G401 (cell line): ENCODE data around the gene ITPR3. TPM values are rescaled to one million over a fixed set of nuclear protein-coding genes. Genes with fewer than 3 reads are reported as not detected.

Source experiments
- DNase-seq: peaks from one replicate; pipeline ENCODE4 v3.0.0-alpha.2; 2015; ENCODE audit warnings: low spot score
- in situ Hi-C: cut with HindIII; loops from 2 replicates; pipeline ENCODE4 v1.10.0; 2016; ENCODE audit warnings: low sequenced_read_pairs, mixed read lengths
- total RNA-seq: library from RNA; depleted of rRNA; stranded (reverse); fragments of >200 nt; shearing (Covaris generic); gene quantifications from 2 replicates; pipeline ENCODE4 v1.2.3, GENCODE V29; 2014

Gene ITPR3
- total RNA-seq, 1 experiment from 2014 or later = 67.9 TPM

GRCh38 chr6:33631971-33632557 lies 10.9 kb downstream of the ITPR3 start:
- in situ Hi-C loops = no loop called here
- DNase-seq = no peak

- in situ Hi-C loops = no loop called here
- DNase-seq = peak; percentile 45
Observed at GRCh38 chr6:33632558-33633039, 11.5 kb downstream of the ITPR3 start.

GRCh38 chr6:33633084-33633461 lies 12.0 kb downstream of the ITPR3 start:
- in situ Hi-C loops = no loop called here

GRCh38 chr6:33633462-33634158 lies 12.5 kb downstream of the ITPR3 start:
- in situ Hi-C loops = no loop called here
- DNase-seq = peak; percentile 37

More at GRCh38 chr6:33633084-33633461, 12.0 kb downstream of the ITPR3 start:
- DNase-seq = no peak

- DNase-seq = no peak
Observed at GRCh38 chr6:33634161-33634727, 13.1 kb downstream of the ITPR3 start.

GRCh38 chr6:33634946-33635345 lies 13.8 kb downstream of the ITPR3 start:
- DNase-seq = no peak
- in situ Hi-C loops = no loop called here

More at GRCh38 chr6:33634161-33634727, 13.1 kb downstream of the ITPR3 start:
- in situ Hi-C loops = no loop called here

- in situ Hi-C loops = no loop called here
- DNase-seq = no peak
Observed at GRCh38 chr6:33636655-33637054, 15.5 kb downstream of the ITPR3 start.

- in situ Hi-C loops = no loop called here
- DNase-seq = no peak
Observed at GRCh38 chr6:33638556-33638955, 17.4 kb downstream of the ITPR3 start.

GRCh38 chr6:33639559-33639958 lies 18.4 kb downstream of the ITPR3 start:
- DNase-seq = no peak
- in situ Hi-C loops = no loop called here

GRCh38 chr6:33640361-33640760 lies 19.2 kb downstream of the ITPR3 start:
- no peak for DNase-seq
- in situ Hi-C loops = no loop called here

- no peak for DNase-seq
- in situ Hi-C loops = no loop called here
Observed at GRCh38 chr6:33641144-33641543, 20.0 kb downstream of the ITPR3 start.

- in situ Hi-C loops = no loop called here
- DNase-seq = no peak
Observed at GRCh38 chr6:33641602-33642001, 20.5 kb downstream of the ITPR3 start.

GRCh38 chr6:33642897-33643296 lies 21.8 kb downstream of the ITPR3 start:
- in situ Hi-C loops = no loop called here
- DNase-seq = no peak

GRCh38 chr6:33651403-33651802 lies 30.3 kb downstream of the ITPR3 start:
- in situ Hi-C loops = no loop called here
- DNase-seq = no peak

GRCh38 chr6:33652002-33652401 lies 30.9 kb downstream of the ITPR3 start:
- in situ Hi-C loops = no loop called here
- no peak for DNase-seq

- no peak for DNase-seq
- in situ Hi-C loops = no loop called here
Observed at GRCh38 chr6:33654831-33655554, 33.9 kb downstream of the ITPR3 start.

GRCh38 chr6:33656844-33657243 lies 35.7 kb downstream of the ITPR3 start:
- no peak for DNase-seq
- in situ Hi-C loops = no loop called here

GRCh38 chr6:33658982-33659689 lies 38.0 kb downstream of the ITPR3 start:
- DNase-seq = no peak
- in situ Hi-C loops = no loop called here

GRCh38 chr6:33659986-33660385 lies 38.9 kb downstream of the ITPR3 start:
- in situ Hi-C loops = loop anchor here (10.0 kb wide), 1 partner anchor 75 kb away; the partner anchor contains the start of gene BAK1
- DNase-seq = no peak
